AG09309 (cell line): Measurements from ENCODE around the gene MOB1A.
"Not testable (repeated sequence)": the region's sequence is repeated elsewhere in the genome, so short reads cannot be mapped to it uniquely, and the experiment has no call there.

Source experiments
- DNase-seq: peaks from one replicate; pipeline ENCODE4 v3.0.0-alpha.2; 2010; ENCODE audit warnings: low read depth
- H3K4me3 ChIP-seq: 2 replicates; pipeline ENCODE4 v1.5.1; 2011; ENCODE audit warnings: mild to moderate bottlenecking, low read depth, low read length, moderate library complexity; ENCODE audit not compliant: control insufficient read depth
- CTCF ChIP-seq: IDR thresholded peaks from 2 replicates; pipeline ENCODE4 v1.5.1; 2011; ENCODE audit warnings: mild to moderate bottlenecking, low read depth, low read length, inconsistent platforms; ENCODE audit not compliant: insufficient read depth, control insufficient read depth; ENCODE audit errors: missing control alignments

MOB1A gene

GRCh38 chr2:74221604-74222299 lies 43.1 kb upstream of the MOB1A start:
- no peak for DNase-seq

GRCh38 chr2:74221091-74221490 lies 42.4 kb upstream of the MOB1A start:
- DNase-seq: no peak
- H3K4me3 ChIP-seq: no peak overlapping the region
- TF ChIP-seq CTCF: no peak

More at GRCh38 chr2:74221604-74222299, 43.1 kb upstream of the MOB1A start:
- TF ChIP-seq CTCF: no peak
- no peak overlapping the region for H3K4me3 ChIP-seq

- no peak for DNase-seq
- H3K4me3 ChIP-seq: no peak overlapping the region
- TF ChIP-seq CTCF: no peak
Observed at GRCh38 chr2:74219846-74220486, 41.3 kb upstream of the MOB1A start.

- no peak for DNase-seq
- TF ChIP-seq CTCF: no peak
Observed at GRCh38 chr2:74216642-74217041, 38.0 kb upstream of the MOB1A start.

GRCh38 chr2:74215771-74216170 lies 37.1 kb upstream of the MOB1A start:
- DNase-seq, H3K4me3 ChIP-seq: not testable (repeated sequence)

More at GRCh38 chr2:74216642-74217041, 38.0 kb upstream of the MOB1A start:
- no peak overlapping the region for H3K4me3 ChIP-seq

- DNase-seq: no peak
- H3K4me3 ChIP-seq: no peak overlapping the region
- no peak for TF ChIP-seq CTCF
Observed at GRCh38 chr2:74212702-74213410, 34.2 kb upstream of the MOB1A start.

GRCh38 chr2:74206180-74206688 lies 27.6 kb upstream of the MOB1A start:
- DNase-seq: no peak
- no peak for TF ChIP-seq CTCF
- no peak overlapping the region for H3K4me3 ChIP-seq
